SU-DHL-6 (cell line): ENCODE data around the gene PRIMPOL.

ENCODE experiments used
- H2AFZ ChIP-seq: fragments of 200-600 bp; sonication (generic); 2 replicates; pipeline ENCODE4 v1.6.1; 2014; ENCODE audit warnings: low read depth, mild to moderate bottlenecking, moderate library complexity, mixed read lengths, antibody characterized with exemption, low read length; ENCODE audit not compliant: severe bottlenecking
- H3F3A ChIP-seq: fragments of 200-600 bp; shearing (Covaris generic); 2 replicates; pipeline ENCODE4 v1.6.0; 2016; ENCODE audit warnings: antibody characterized with exemption, mild to moderate bottlenecking; ENCODE audit not compliant: insufficient read depth
- H3K27ac ChIP-seq: fragments of 200-600 bp; sonication (generic); 2 replicates; pipeline ENCODE4 v1.5.1; 2016; ENCODE audit warnings: low read depth, mild to moderate bottlenecking, low read length, moderate library complexity, mixed read lengths
- H3K27me3 ChIP-seq: fragments of 200-600 bp; sonication (generic), shearing (Covaris generic); 2 replicates; pipeline ENCODE4 v1.6.0; 2014; ENCODE audit warnings: mild to moderate bottlenecking, low read length
- H3K36me3 ChIP-seq: fragments of 200-600 bp; sonication (generic); 2 replicates; pipeline ENCODE4 v1.6.1; 2014; ENCODE audit warnings: mild to moderate bottlenecking, low read length, mixed read lengths
- H3K4me2 ChIP-seq: fragments of 300-600, 200-600 bp; shearing (Covaris generic), sonication (generic); 2 replicates; pipeline ENCODE4 v1.6.0; 2014; ENCODE audit warnings: low read length, low read depth, mild to moderate bottlenecking; ENCODE audit not compliant: poor library complexity, severe bottlenecking
- H3K4me3 ChIP-seq: fragments of 200-600 bp; sonication (generic); 2 replicates; pipeline ENCODE4 v1.5.1; 2014; ENCODE audit warnings: antibody characterized with exemption, low read length, mild to moderate bottlenecking, mixed read lengths; ENCODE audit not compliant: insufficient read depth, poor library complexity, severe bottlenecking
- H3K79me2 ChIP-seq: fragments of 200-600 bp; sonication (generic); 2 replicates; pipeline ENCODE4 v1.6.1; 2014; ENCODE audit warnings: mild to moderate bottlenecking, low read length, moderate library complexity; ENCODE audit not compliant: insufficient read depth
- H3K9ac ChIP-seq: fragments of 200-600 bp; sonication (generic); 2 replicates; pipeline ENCODE4 v1.7.0; 2014; ENCODE audit warnings: mild to moderate bottlenecking, low read length
- H3K9me2 ChIP-seq: fragments of 200-600 bp; sonication (generic); replicated peaks from 2 replicates; pipeline ENCODE4 v1.6.1; 2014; ENCODE audit warnings: low read length; ENCODE audit not compliant: insufficient read depth
- H3K9me3 ChIP-seq: fragments of 200-600 bp; sonication (generic); 2 replicates; pipeline ENCODE4 v1.6.1; 2014; ENCODE audit warnings: low read length, mixed read lengths; ENCODE audit not compliant: insufficient read depth
- H4K20me1 ChIP-seq: fragments of 200-600 bp; sonication (generic); 2 replicates; pipeline ENCODE4 v1.6.1; 2014; ENCODE audit warnings: low read depth, mild to moderate bottlenecking, antibody characterized with exemption, low read length, moderate library complexity, mixed read lengths
- CTCF ChIP-seq: fragments of 200-600 bp; sonication (generic); IDR thresholded peaks from one replicate; pipeline ENCODE4 v1.5.1; 2017; ENCODE audit warnings: antibody characterized with exemption, mild to moderate bottlenecking, low read length, moderate library complexity; ENCODE audit not compliant: insufficient read depth, poor library complexity, severe bottlenecking
- EZH2phosphoT487 ChIP-seq: fragments of 200-600 bp; sonication (generic), shearing (Covaris generic); conservative IDR thresholded peaks from 2 replicates; pipeline ENCODE4 v1.6.1; 2018; ENCODE audit warnings: mild to moderate bottlenecking, antibody characterized with exemption, low read length, moderate library complexity, mixed read lengths

PRIMPOL gene

GRCh38 chr4:184668096-184668495 lies 18.6 kb downstream of the PRIMPOL start:
- Histone ChIP-seq H4K20me1 (no peaks in the 10 kb centered on the region), H3F3A (no peaks in the 10 kb centered on the region), H3K9me2 (no peaks in the 10 kb centered on the region), H3K4me2 (no peak overlapping the region), H3K27me3 (no peaks in the 10 kb centered on the region), H3K79me2 (no peaks in the 10 kb centered on the region), H3K27ac (no peak overlapping the region), H2AFZ (no peak overlapping the region), H3K36me3 (no peaks in the 10 kb centered on the region), H3K9me3 (no peaks in the 10 kb centered on the region), H3K4me3 (no peak overlapping the region), H3K9ac (no peak overlapping the region)
- TF ChIP-seq CTCF (no peak), EZH2phosphoT487 (no peak)

- no peaks in the 10 kb centered on the region for H3K79me2 ChIP-seq
- TF ChIP-seq CTCF (no peak), EZH2phosphoT487 (no peak)
- no peak overlapping the region for H3K4me2 ChIP-seq
- no peak overlapping the region for H3K9ac ChIP-seq
- H3K36me3 ChIP-seq: no peaks in the 10 kb centered on the region
- H3K9me3 ChIP-seq: no peaks in the 10 kb centered on the region
- H3K27ac ChIP-seq: no peak overlapping the region
- H3K27me3 ChIP-seq: no peaks in the 10 kb centered on the region
- no peaks in the 10 kb centered on the region for H3F3A ChIP-seq
- H2AFZ ChIP-seq: no peak overlapping the region
- H4K20me1 ChIP-seq: no peaks in the 10 kb centered on the region
- no peak overlapping the region for H3K4me3 ChIP-seq
- H3K9me2 ChIP-seq: no peaks in the 10 kb centered on the region
Measured at GRCh38 chr4:184668511-184669114, 19.1 kb downstream of the PRIMPOL start.

- no peak for TF ChIP-seq CTCF
- no peak overlapping the region for H3K4me3 ChIP-seq
- no peak overlapping the region for H3K9ac ChIP-seq
- no peak overlapping the region for H3K27ac ChIP-seq
- H3F3A ChIP-seq: no peaks in the 10 kb centered on the region
- H4K20me1 ChIP-seq: no peaks in the 10 kb centered on the region
- H3K36me3 ChIP-seq: no peaks in the 10 kb centered on the region
- no peaks in the 10 kb centered on the region for H3K9me2 ChIP-seq
- no peaks in the 10 kb centered on the region for H3K79me2 ChIP-seq
- no peaks in the 10 kb centered on the region for H3K27me3 ChIP-seq
- no peak overlapping the region for H2AFZ ChIP-seq
- no peak overlapping the region for H3K4me2 ChIP-seq
- no peaks in the 10 kb centered on the region for H3K9me3 ChIP-seq
Measured at GRCh38 chr4:184669251-184669650, 19.7 kb downstream of the PRIMPOL start.
